Uterus (tissue), 2 donors: Measurements from ENCODE around the gene SEPTIN7.

ENCODE experiments used
- CTCF ChIP-seq, 4 experiments: fragments of 200-600 bp in 2 of 4; fragments of 450-650 bp in 2 of 4; sonication (generic) in 2 of 4; IDR thresholded peaks; one replicate each; pipeline ENCODE4 v1.5.1; 2016 to 2019; ENCODE audit warnings: antibody characterized with exemption in 4 of 4, mild to moderate bottlenecking in 2 of 4, moderate library complexity in 1 of 4
- POLR2A ChIP-seq, 2 donors: fragments of 450-650 bp; IDR thresholded peaks; one replicate each; pipeline ENCODE4 v1.6.1; 2016; ENCODE audit warnings: antibody characterized with exemption in 2 of 2, mild to moderate bottlenecking in 1 of 2, moderate library complexity in 1 of 2

GRCh38 chr7:35799846-35800717 lies 775 bp upstream of the SEPTIN7 start:
- TF ChIP-seq POLR2A (IDR thresholded peaks at IDR 0.05) (no peak), CTCF (IDR thresholded peaks at IDR 0.05) (no peak)
